Neural progenitor cell (in vitro differentiated cells): Measurements from ENCODE around the gene BMPR1A.

ENCODE experiments used
- EZH2 ChIP-seq: fragments of 200-600 bp; sonication (generic); IDR thresholded peaks from 2 replicates; pipeline ENCODE4 v1.6.1; 2017; ENCODE audit warnings: antibody characterized with exemption, mild to moderate bottlenecking, moderate library complexity
- EZH2phosphoT487 ChIP-seq: fragments of 200-600 bp; sonication (generic); IDR thresholded peaks from 2 replicates; pipeline ENCODE4 v1.6.1; 2017; ENCODE audit warnings: antibody characterized with exemption
- TF ChIP-seq, protein P1 (sequence below): fragments of 200-600 bp; sonication (generic); IDR thresholded peaks from 2 replicates; pipeline ENCODE4 v1.5.1; 2017; ENCODE audit warnings: antibody characterized with exemption, mild to moderate bottlenecking

GRCh38 chr10:86708068-86708782 is 48.2 kb upstream of the BMPR1A start:
- TF ChIP-seq, protein P1, sequence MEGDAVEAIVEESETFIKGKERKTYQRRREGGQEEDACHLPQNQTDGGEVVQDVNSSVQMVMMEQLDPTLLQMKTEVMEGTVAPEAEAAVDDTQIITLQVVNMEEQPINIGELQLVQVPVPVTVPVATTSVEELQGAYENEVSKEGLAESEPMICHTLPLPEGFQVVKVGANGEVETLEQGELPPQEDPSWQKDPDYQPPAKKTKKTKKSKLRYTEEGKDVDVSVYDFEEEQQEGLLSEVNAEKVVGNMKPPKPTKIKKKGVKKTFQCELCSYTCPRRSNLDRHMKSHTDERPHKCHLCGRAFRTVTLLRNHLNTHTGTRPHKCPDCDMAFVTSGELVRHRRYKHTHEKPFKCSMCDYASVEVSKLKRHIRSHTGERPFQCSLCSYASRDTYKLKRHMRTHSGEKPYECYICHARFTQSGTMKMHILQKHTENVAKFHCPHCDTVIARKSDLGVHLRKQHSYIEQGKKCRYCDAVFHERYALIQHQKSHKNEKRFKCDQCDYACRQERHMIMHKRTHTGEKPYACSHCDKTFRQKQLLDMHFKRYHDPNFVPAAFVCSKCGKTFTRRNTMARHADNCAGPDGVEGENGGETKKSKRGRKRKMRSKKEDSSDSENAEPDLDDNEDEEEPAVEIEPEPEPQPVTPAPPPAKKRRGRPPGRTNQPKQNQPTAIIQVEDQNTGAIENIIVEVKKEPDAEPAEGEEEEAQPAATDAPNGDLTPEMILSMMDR, result no peak
- TF ChIP-seq EZH2 (no peak), EZH2phosphoT487 (no peak)
